Uterus (tissue), 4 donors: Measurements from ENCODE around the gene B3GNT7. TPM values are rescaled to one million over a fixed set of nuclear protein-coding genes. Genes with fewer than 3 reads are reported as not detected.
"Not testable (repeated sequence)": the region's sequence is repeated elsewhere in the genome, so short reads cannot be mapped to it uniquely, and the experiment has no call there.

Experiments used
- DNase-seq, 2 donors: peaks; one replicate each; pipeline ENCODE4 v3.0.0-alpha.2; 2019 to 2020
- H3K27ac ChIP-seq, 2 donors: fragments of 200-600 bp; sonication (generic); 1 replicate in 1 of 2; 2 replicates in 1 of 2; pipeline ENCODE4 v1.5.1; 2016 to 2018
- H3K27me3 ChIP-seq, 2 donors: fragments of 200-600 bp; sonication (generic); one replicate each; pipeline ENCODE4 v1.5.1; 2018 to 2019; ENCODE audit warnings: control low read depth in 1 of 2
- H3K36me3 ChIP-seq, 2 donors: fragments of 200-600 bp; sonication (generic); one replicate each; pipeline ENCODE4 v1.5.1; 2019; ENCODE audit warnings: control low read depth in 1 of 2
- H3K4me1 ChIP-seq, 2 donors: fragments of 200-600 bp; sonication (generic); one replicate each; pipeline ENCODE4 v1.5.1; 2018 to 2019; ENCODE audit warnings: control low read depth in 1 of 2
- H3K4me3 ChIP-seq, 2 donors: fragments of 200-600 bp; sonication (generic); 1 replicate in 1 of 2; 2 replicates in 1 of 2; pipeline ENCODE4 v1.5.1; 2018 to 2019; ENCODE audit warnings: mild to moderate bottlenecking in 1 of 2
- H3K9me3 ChIP-seq, 2 donors: fragments of 200-600 bp; sonication (generic); one replicate each; pipeline ENCODE4 v1.5.1; 2019; ENCODE audit warnings: control low read depth in 1 of 2
- POLR2A ChIP-seq, 2 donors: fragments of 450-650 bp; IDR thresholded peaks; one replicate each; pipeline ENCODE4 v1.6.1; 2016; ENCODE audit warnings: antibody characterized with exemption in 2 of 2, mild to moderate bottlenecking in 1 of 2, moderate library complexity in 1 of 2
- intact Hi-C: fragments of 100-400 bp; cut with DNase I; formaldehyde crosslinking; loops from one replicate; pipeline ENCODE4 v1.15.1; 2023; ENCODE audit warnings: low total_unique reads
- total RNA-seq, 4 donors: library from RNA; depleted of rRNA in 3 of 4; stranded (reverse); fragments of >200 nt in 3 of 4; gene quantifications; one replicate each; pipeline versions ENCODE4 v1.1.0 to v1.2.4, GENCODE V29; 2014 to 2023
- TF ChIP-seq, protein P1 (sequence below), 4 experiments: fragments of 200-600 bp in 2 of 4; fragments of 450-650 bp in 2 of 4; sonication (generic) in 2 of 4; IDR thresholded peaks; one replicate each; pipeline ENCODE4 v1.5.1; 2016 to 2019; ENCODE audit warnings: antibody characterized with exemption in 4 of 4, mild to moderate bottlenecking in 2 of 4, moderate library complexity in 1 of 4
- donor health status: DM: yes; HTN: yes; CAD: no.

The B3GNT7 gene
- total RNA-seq, 4 donors from 2014 or later, result 1.7 to 8.1 (median 3.1) TPM

DNA sequence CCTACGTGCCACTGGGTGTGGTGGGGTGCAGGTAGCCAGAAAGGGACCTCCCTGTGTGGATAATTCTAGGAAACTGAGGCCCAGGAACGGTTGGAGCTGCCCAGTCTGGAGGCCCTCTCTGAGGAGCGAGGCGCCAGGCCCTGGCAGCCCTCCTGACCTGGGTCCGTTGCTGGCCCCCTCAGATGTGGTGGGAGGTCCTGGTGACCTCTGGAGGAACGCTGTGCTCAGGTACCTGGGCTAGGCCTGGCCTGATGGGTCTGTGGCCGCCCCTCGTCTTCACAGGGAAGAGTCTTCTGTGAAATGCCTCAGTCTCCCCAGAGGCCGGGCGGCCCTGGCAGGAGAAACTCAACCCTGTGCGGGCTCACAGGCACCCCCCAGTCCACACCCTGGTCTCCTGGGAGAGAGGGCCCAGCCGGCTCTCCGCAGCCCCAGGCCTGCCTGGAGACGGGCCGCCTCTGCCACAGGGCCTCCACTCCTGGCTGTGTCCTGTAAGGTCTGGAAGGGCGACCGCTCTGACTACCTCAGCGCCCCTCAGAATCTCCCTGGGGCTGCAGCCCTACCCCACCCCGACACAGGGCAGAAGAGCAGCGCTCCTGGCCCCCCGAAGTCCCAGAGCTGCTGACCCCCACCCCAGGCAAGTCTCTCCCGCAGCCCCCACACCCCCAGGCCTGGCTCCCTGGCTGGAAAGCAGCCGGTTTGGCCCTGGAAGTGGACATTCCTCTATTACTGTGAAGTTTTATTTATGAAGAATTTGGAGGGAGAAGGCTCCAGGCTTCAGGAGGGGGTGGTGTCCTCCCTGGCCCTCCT, 3.7 kb downstream of the B3GNT7 start:
- Histone ChIP-seq H3K4me1 (peaks cover 0 to 23% of the 10 kb centered on the region in 2 donors), H3K9me3 (no peaks in the 10 kb centered on the region), H3K27ac (peak overlapping the region; percentile 62 to 81), H3K4me3 (no peak overlapping the region), H3K27me3 (peaks cover 0 to 3% of the 10 kb centered on the region in 2 donors), H3K36me3 (no peaks in the 10 kb centered on the region)
- intact Hi-C loops, result no loop called here
- TF ChIP-seq POLR2A (IDR thresholded peaks at IDR 0.05), result no peak
- TF ChIP-seq, protein P1, sequence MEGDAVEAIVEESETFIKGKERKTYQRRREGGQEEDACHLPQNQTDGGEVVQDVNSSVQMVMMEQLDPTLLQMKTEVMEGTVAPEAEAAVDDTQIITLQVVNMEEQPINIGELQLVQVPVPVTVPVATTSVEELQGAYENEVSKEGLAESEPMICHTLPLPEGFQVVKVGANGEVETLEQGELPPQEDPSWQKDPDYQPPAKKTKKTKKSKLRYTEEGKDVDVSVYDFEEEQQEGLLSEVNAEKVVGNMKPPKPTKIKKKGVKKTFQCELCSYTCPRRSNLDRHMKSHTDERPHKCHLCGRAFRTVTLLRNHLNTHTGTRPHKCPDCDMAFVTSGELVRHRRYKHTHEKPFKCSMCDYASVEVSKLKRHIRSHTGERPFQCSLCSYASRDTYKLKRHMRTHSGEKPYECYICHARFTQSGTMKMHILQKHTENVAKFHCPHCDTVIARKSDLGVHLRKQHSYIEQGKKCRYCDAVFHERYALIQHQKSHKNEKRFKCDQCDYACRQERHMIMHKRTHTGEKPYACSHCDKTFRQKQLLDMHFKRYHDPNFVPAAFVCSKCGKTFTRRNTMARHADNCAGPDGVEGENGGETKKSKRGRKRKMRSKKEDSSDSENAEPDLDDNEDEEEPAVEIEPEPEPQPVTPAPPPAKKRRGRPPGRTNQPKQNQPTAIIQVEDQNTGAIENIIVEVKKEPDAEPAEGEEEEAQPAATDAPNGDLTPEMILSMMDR (IDR thresholded peaks at IDR 0.05), result no peak
- DNase-seq, result peak in 1 of 2 donors; percentile 52

DNA sequence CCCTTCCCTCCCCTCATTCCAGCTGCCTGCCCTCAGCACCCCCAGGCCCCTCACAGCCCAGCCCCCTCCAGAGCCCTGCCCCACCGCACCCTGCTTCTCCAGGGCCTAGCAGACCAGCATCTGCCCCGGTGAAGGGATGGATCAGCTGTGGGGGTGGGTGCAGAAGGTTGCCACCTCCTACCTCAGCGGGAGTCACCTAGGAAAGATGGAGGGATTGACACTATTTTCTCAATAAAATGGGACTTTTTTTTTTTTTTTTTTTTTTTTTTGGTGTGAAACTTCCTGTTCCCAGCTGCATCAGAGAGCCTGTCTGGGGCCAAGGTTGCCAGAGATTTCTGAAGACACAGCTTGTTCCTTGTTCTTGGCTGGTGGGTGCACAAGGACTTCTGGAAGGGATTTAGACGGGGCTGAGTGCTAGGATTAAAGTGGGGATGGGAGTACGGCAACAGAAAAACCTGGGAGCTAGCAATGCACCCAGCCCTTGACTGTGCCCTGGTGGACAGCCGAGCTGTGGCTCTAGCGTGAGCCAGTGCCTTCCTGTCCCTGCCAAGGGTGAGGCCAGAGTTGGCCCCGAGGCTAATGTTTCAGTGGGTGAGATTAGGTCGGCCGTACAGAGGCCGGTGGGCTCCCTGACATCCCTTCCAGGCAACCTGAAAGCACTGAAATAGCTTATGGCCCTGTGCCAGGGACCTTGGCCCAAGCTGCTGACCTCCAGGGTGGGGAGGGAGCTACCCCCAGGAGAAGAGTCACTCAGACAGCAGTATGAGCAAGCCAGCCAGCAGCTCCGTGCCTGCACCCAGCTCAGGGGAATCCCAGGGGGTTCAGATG, 4.6 kb downstream of the B3GNT7 start:
- Histone ChIP-seq H3K27ac (peak overlapping the region; percentile 62 to 81), H3K27me3 (peaks cover 0 to 3% of the 10 kb centered on the region in 2 donors), H3K4me1 (peaks cover 0 to 23% of the 10 kb centered on the region in 2 donors), H3K36me3 (no peaks in the 10 kb centered on the region), H3K4me3 (no peak overlapping the region), H3K9me3 (no peaks in the 10 kb centered on the region)
- intact Hi-C loops, result no loop called here
- no peak for TF ChIP-seq POLR2A (IDR thresholded peaks at IDR 0.05)
- TF ChIP-seq, protein P1 (IDR thresholded peaks at IDR 0.05), result no peak
- peak; percentile 48 to 64 for DNase-seq

DNA sequence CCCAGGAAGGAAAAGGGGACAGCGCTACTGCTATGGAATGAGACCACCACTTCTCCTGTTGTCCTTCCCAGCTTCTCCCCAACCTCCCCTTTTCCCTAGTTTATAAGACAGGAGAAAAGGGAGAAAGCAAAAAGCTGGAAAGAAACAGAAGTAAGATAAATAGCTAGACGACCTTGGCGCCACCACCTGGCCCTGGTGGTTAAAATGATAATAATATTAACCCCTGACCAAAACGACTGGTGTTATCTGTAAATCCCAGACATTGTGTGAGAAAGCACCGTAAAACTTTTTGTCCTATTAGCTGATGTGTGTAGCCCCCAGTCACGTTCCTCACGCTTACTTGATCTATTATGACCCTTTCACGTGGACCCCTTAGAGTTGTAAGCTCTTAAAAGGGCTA, 5.2 kb downstream of the B3GNT7 start:
- H3K27me3 ChIP-seq, H3K9me3 ChIP-seq, H3K4me3 ChIP-seq, DNase-seq, intact Hi-C loops, H3K36me3 ChIP-seq: not testable (repeated sequence)
- Histone ChIP-seq H3K27ac (peak overlapping the region; percentile 58 to 81), H3K4me1 (peaks cover 0 to 19% of the 10 kb centered on the region in 2 donors)

DNA sequence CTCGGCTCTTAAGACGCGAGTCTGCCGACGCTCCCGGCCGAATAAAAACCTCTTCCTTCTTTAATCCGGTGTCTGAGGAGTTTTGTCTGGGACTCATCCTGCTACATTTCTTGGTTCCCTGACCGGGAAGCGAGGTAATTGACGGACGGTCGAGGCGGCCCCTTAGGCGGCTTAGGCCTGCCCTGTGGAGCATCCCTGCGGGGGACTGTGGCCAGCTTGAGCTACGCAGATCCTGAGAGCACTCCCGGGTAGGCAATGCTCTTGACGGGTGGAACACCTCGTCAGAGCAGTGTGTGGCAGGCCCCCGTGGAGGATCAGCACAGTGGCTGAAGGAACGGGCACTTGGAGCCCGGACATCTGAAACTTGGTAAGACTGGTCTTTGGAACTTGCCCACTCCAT, 5.6 kb downstream of the B3GNT7 start:
- intact Hi-C loops, result not testable (repeated sequence)
- peak overlapping the region; percentile 58 to 81 for H3K27ac ChIP-seq

DNA sequence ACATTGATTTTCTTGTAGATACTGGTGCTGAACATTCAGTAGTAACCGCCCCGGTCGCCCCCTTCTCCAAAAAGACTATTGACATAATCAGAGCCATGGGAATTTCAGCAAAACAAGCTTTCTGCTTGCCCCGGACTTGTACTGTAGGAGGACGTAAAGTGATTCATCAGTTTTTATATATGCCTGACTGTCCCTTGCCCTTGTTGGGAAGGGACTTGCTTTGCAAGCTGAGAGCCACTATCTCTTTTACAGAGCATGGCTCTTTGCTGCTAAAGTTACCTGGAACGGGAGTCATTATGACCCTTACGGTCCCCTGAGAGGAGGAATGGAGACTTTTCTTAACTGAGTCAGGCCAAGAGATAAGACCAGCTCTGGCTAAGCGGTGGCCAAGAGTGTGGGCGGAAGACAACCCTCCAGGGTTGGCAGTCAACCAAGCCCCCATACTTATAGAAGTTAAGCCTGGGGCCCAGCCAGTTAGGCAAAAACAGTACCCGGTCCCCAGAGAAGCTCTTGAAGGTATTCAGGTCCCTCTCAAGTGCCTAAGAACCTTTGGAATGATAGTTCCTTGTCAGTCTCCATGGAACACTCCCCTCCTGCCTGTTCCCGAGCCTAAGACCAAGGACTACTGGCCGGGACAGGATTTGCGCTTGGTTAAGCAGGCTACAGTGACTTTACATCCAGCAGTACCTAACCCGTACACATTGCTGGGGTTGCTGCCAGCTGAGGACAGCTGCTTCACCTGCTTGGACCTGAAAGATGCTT, 8.1 kb downstream of the B3GNT7 start:
- Histone ChIP-seq H3K27ac (peak overlapping the region in 1 of 2 donors; percentile 11), H3K4me1 (peaks cover 0 to 13% of the 10 kb centered on the region in 2 donors)
- H3K4me3 ChIP-seq, H3K36me3 ChIP-seq, DNase-seq, H3K27me3 ChIP-seq, intact Hi-C loops, H3K9me3 ChIP-seq: not testable (repeated sequence)

More for the DNA sequence above, 5.6 kb downstream of the B3GNT7 start:
- H3K36me3 ChIP-seq, H3K9me3 ChIP-seq, H3K4me3 ChIP-seq, DNase-seq, H3K27me3 ChIP-seq: not testable (repeated sequence)
- H3K4me1 ChIP-seq, result peaks cover 0 to 15% of the 10 kb centered on the region in 2 donors

DNA sequence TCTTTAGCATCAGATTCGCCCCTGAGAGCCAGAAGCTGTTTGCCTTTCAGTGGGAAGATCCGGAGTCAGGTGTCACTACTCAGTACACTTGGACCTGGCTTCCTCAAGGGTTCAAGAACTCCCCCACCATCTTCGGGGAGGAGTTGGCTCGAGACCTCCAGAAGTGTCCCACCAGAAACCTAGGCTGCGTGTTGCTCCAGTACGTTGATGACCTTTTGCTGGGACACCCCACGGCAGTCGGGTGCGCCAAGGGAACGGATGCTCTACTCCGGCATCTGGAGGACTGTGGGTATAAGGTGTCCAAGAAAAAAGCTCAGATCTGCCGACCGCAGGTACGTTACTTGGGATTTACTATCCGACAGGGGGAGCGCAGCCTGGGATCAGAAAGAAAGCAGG, 8.7 kb downstream of the B3GNT7 start:
- H3K27me3 ChIP-seq, H3K9me3 ChIP-seq, DNase-seq, H3K36me3 ChIP-seq, H3K4me3 ChIP-seq, H3K27ac ChIP-seq, intact Hi-C loops: not testable (repeated sequence)
- peaks cover 0 to 13% of the 10 kb centered on the region in 2 donors for H3K4me1 ChIP-seq
